HL-60 (cell line): ENCODE data around the gene CACNA2D3.

Source experiments
- CTCF ChIP-seq: IDR thresholded peaks from one replicate; pipeline ENCODE4 v1.5.1; 2011; ENCODE audit warnings: low read length, control low read depth, inconsistent platforms; ENCODE audit not compliant: insufficient read depth
- GABPA ChIP-seq: IDR thresholded peaks from 2 replicates; pipeline ENCODE4 v1.6.1; 2012; ENCODE audit warnings: low read depth
- REST ChIP-seq: IDR thresholded peaks from 2 replicates; pipeline ENCODE4 v1.6.1; 2012; ENCODE audit warnings: low read depth; ENCODE audit not compliant: insufficient replicate concordance
- SPI1 ChIP-seq: IDR thresholded peaks from 2 replicates; pipeline ENCODE4 v1.6.1; 2012; ENCODE audit warnings: low read depth, mild to moderate bottlenecking, borderline replicate concordance

- TF ChIP-seq CTCF (no peak), GABPA (no peak), SPI1 (no peak), REST (no peak)
Observed at GRCh38 chr3:54274607-54275006, 152.3 kb downstream of the CACNA2D3 start.
